Measurements from ENCODE around the gene QDPR.
A peak's percentile ranks its signal among the peaks of the same experiment; 100 is the strongest.

The QDPR gene

DNA sequence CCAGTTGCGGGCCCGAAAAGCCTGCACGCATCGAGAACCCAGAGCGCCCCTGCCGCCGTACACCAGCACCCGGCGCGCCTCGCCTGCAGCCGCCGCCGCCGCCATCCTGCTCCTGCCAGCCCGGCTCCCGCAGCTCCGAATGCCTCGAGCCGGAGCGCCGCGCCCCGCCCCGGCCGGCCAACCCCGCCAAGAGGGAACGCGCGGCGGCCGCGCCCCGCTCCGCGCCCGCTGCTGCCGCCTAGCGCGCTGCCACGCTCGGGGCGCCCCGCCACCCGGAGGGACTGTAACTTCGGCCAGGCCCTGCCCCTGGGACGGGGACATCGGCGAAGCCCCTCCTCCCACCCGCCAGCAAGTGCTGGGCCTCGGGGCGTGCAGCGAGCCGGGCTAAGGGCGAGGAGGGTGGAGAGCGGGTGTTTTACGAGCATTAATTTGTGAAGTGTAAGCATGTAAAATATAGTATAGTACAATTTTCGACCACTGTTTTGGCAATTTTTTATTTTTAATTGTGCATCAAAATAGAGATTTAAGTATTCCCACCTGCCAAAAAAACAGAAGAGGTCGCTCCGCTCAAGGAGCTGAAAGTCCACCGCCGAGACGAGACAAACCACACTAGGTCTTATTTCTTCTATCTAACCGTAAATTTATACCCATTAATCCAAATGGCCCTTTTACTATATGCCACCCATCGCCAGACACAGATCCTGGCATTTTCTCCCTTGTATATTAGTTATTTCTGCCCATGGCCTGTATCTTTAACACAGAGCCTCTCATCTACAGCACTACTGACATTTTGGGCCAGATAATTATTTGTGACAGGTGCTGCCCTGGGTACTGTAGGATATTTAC, at the start of gene QDPR:
Gene QDPR (minus strand): TSS at position 141 of the 846 bp plus-strand sequence. CDS start 36 bp downstream, at position 105.
- TF ChIP-seq, protein P1, sequence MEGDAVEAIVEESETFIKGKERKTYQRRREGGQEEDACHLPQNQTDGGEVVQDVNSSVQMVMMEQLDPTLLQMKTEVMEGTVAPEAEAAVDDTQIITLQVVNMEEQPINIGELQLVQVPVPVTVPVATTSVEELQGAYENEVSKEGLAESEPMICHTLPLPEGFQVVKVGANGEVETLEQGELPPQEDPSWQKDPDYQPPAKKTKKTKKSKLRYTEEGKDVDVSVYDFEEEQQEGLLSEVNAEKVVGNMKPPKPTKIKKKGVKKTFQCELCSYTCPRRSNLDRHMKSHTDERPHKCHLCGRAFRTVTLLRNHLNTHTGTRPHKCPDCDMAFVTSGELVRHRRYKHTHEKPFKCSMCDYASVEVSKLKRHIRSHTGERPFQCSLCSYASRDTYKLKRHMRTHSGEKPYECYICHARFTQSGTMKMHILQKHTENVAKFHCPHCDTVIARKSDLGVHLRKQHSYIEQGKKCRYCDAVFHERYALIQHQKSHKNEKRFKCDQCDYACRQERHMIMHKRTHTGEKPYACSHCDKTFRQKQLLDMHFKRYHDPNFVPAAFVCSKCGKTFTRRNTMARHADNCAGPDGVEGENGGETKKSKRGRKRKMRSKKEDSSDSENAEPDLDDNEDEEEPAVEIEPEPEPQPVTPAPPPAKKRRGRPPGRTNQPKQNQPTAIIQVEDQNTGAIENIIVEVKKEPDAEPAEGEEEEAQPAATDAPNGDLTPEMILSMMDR (IDR thresholded peaks at IDR 0.05; ENCODE audit: insufficient read depth, missing control alignments), result peak; percentile 53
- DNase-seq (ENCODE audit: insufficient read length, low spot score), result peak; percentile 67
- FAIRE-seq, result no peak

DNA sequence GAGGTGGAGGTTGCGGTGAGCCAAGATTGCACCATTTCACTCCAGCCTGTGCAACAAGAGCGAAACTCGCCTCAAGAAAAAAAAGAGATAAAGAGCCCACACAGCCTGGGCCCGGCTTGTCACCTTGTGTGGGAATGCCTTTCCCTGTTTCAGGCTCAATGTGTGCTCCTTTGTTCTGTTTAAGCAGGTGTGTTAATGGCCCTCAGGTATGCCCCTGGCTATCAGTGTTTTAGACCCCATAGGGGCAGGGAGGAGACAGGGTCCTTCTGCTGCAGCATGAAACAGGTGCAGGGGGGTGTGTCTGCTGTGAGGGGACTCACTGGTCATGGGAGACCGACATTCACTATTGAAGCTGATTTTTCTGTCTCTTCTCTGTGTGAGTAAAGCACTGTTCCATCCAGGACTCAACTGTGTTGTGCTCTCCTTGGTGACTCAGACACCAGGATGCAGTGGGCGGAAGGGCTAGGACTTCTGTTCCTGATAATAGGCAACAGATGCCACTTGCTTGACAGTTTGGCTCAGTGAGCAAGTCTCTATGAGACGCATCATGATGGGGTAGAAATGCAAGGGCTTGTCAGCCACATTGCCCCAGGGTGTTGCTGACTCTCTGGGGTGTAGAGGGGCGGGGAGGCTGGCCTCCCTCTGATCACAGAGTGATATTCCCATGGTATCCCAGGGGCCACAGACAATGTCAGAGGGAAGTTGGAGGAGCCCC, 49.5 kb upstream of the QDPR start:
- TF ChIP-seq, protein P1 (IDR thresholded peaks at IDR 0.05; ENCODE audit: insufficient read depth, missing control alignments), result no peak
- FAIRE-seq, result no peak
- no peak for DNase-seq (ENCODE audit: insufficient read length, low spot score)

DNA sequence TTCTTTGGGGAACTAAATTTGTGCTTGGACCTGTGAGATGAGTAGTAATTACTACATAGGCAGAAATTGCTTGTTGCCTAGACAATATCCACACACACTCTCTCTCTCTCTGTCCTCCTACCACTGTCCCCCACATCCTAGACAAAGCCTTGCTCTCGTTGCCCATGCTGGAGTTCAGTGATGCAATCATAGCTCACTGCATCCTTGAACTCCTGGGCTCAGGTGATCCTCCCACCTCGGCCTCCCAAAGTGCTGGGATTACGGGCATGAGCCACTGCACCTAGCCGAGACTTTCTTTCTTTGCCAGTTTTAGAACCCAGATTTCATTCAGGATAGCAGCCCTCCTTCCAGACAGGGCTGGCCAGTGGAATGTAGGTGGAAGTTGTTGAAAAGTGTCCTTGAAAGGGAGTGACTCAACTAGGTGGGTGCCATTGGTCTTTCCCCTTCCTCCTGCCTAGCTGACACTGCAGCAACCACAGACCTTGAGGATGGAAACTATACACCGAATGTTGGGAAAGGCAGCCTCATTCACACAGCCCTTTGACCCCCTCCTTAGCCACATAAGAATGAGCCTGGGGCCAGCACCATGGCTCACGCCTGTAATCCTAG, 48.3 kb upstream of the QDPR start:
- FAIRE-seq (no peak), DNase-seq (ENCODE audit: insufficient read length, low spot score) (no peak)
- TF ChIP-seq, protein P1 (IDR thresholded peaks at IDR 0.05; ENCODE audit: insufficient read depth, missing control alignments), result no peak

DNA sequence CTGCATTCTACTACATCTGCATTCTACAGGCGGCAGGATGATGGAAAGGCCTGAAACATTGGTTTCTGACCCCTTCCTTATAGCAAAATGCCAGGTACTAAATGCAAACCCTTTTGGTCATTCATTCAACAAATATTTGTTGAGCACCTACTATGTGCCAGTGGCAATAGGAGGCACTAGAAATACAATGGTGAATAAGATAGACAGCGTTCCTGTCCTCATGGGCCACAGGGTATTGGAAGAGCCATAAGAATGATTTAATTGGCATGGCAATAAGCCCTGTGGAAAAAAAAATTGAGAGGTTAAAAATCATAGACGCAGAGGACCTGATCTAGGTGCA, 47.8 kb upstream of the QDPR start:
- TF ChIP-seq, protein P1 (IDR thresholded peaks at IDR 0.05; ENCODE audit: insufficient read depth, missing control alignments), result no peak
- FAIRE-seq, result no peak
- no peak for DNase-seq (ENCODE audit: insufficient read length, low spot score)

DNA sequence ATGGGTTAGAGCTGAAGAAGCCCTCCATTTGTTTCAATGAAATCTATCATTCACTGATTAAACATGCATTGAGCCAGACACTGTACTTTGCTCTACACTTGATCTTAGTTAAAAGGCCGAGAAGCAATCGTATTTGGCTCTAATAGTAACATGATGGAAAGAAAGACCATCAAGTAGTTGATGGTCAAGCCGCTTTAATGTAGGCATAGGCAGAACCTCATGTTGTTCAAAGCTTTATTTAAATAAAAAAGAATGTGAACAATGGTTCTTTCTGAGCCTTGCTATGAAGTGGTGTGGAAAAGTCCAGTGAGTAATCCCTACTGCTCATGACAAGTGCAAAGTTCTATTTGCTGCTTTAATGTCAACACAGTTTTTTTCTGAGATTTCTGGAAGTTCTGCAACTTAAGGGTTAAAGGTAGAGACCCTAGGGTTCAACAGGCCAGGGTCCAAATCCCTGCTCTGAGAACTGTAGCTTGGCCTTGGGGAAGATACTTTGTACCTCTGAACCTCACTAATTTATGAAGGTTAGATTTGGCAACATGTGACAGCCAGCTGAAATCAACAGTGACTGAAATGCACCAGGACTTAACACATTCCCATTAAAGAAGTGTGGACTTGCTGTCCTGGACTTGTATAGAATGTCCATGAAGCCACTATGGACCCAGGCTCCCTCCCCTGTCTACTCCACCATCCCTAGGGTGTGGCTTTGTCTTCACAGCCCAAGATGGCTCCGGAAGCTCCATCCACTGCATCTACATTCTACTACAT, 47.2 kb upstream of the QDPR start:
- FAIRE-seq, result no peak
- no peak for DNase-seq (ENCODE audit: insufficient read length, low spot score)
- TF ChIP-seq, protein P1 (IDR thresholded peaks at IDR 0.05; ENCODE audit: insufficient read depth, missing control alignments), result no peak

DNA sequence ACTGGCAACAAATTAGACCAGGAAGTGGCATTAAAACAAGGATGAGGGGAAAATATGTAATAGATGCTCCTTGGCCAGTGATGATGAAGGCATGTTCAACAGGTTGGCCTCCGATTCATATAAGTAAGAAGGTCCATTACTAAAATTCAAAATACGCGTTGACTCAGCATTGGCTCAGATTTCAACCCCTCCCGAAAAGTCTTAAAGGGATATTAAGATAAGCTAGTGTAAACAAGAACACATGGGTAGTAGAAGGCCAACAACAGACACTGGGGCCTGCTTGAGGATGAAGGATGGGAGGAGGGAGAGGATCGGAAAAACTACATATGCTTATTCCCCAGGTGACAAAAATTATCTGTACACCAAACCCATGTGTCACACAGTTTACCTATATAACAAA, 46.0 kb upstream of the QDPR start:
- TF ChIP-seq, protein P1 (IDR thresholded peaks at IDR 0.05; ENCODE audit: insufficient read depth, missing control alignments), result no peak
- FAIRE-seq, result no peak
- no peak for DNase-seq (ENCODE audit: insufficient read length, low spot score)
